Naive thymus-derived CD4-positive, alpha-beta T cell (primary cell): Measurements from ENCODE around the gene PSMD2. TPM values are rescaled to one million over a fixed set of nuclear protein-coding genes. Genes with fewer than 3 reads are reported as not detected.

ENCODE experiments used
- ATAC-seq: fragments of 150-1000 bp; cut with Tn5 transposase; 2 replicates; pipeline ENCODE4 v1.10.0; 2021; ENCODE audit warnings: mild to moderate bottlenecking, moderate library complexity
- CTCF ChIA-PET: fragments of 350-600 bp; sonication (Branson Sonifier 250); formaldehyde crosslinking; loops from one replicate; lab custom pipeline; 2021; ENCODE audit warnings: antibody characterized with exemption; lab: Charles Lee
- POLR2A ChIA-PET: fragments of 350-600 bp; sonication (Branson Sonifier 250); formaldehyde crosslinking; loops from one replicate; lab custom pipeline; 2021; ENCODE audit warnings: antibody characterized with exemption, inconsistent platforms; lab: Charles Lee
- DNase-seq, 9 donors: peaks; one replicate each; pipeline versions ENCODE4 v3.0.0 to v3.0.0-alpha.2; 2020 to 2022; ENCODE audit warnings: mixed read lengths in 1 of 9
- H3K27ac ChIP-seq: one replicate; pipeline ENCODE4 v1.7.0; 2013; ENCODE audit warnings: mild to moderate bottlenecking, low read depth, low read length, moderate library complexity
- H3K27me3 ChIP-seq, 2 donors: one replicate each; pipeline ENCODE4 v1.7.0; 2013; ENCODE audit warnings: low read length in 2 of 2, mild to moderate bottlenecking in 2 of 2, moderate library complexity in 2 of 2; ENCODE audit not compliant: control insufficient read depth in 2 of 2, insufficient read depth in 2 of 2
- H3K36me3 ChIP-seq, 3 experiments: 1 replicate in 2 of 3; 2 replicates in 1 of 3; pipeline ENCODE4 v1.7.0; 2013; ENCODE audit warnings: low read length in 3 of 3, mild to moderate bottlenecking in 3 of 3, moderate library complexity in 1 of 3; ENCODE audit not compliant: insufficient read depth in 3 of 3, control insufficient read depth in 2 of 3
- H3K4me1 ChIP-seq, 2 donors: one replicate each; pipeline ENCODE4 v1.7.0; 2013; ENCODE audit warnings: low read length in 2 of 2, mild to moderate bottlenecking in 2 of 2, moderate library complexity in 1 of 2; ENCODE audit not compliant: control insufficient read depth in 2 of 2, insufficient read depth in 2 of 2
- H3K4me3 ChIP-seq: 2 replicates; pipeline ENCODE4 v1.7.0; 2013; ENCODE audit warnings: mild to moderate bottlenecking, low read length
- H3K9me3 ChIP-seq, 3 experiments: 1 replicate in 2 of 3; 2 replicates in 1 of 3; pipeline ENCODE4 v1.7.0; 2013; ENCODE audit warnings: low read length in 3 of 3; ENCODE audit not compliant: control insufficient read depth in 2 of 3
- H3K27ac Mint-ChIP-seq, 9 donors: one replicate each; pipeline ENCODE4 v1.8.0; 2020 to 2022; ENCODE audit warnings: mixed read lengths in 9 of 9, mild to moderate bottlenecking in 8 of 9, moderate library complexity in 5 of 9, inconsistent platforms in 2 of 9
- H3K27me3 Mint-ChIP-seq, 5 donors: one replicate each; pipeline ENCODE4 v1.8.0; 2021 to 2022; ENCODE audit warnings: mixed read lengths in 5 of 5, mild to moderate bottlenecking in 1 of 5
- H3K36me3 Mint-ChIP-seq, 5 donors: one replicate each; pipeline ENCODE4 v1.8.0; 2020 to 2022; ENCODE audit warnings: mixed read lengths in 5 of 5, mild to moderate bottlenecking in 3 of 5, inconsistent platforms in 1 of 5
- H3K4me1 Mint-ChIP-seq, 7 donors: one replicate each; pipeline ENCODE4 v1.8.0; 2020 to 2022; ENCODE audit warnings: mixed read lengths in 7 of 7, mild to moderate bottlenecking in 3 of 7, inconsistent platforms in 1 of 7
- H3K4me3 Mint-ChIP-seq, 10 donors: one replicate each; pipeline ENCODE4 v1.8.0; 2020 to 2022; ENCODE audit warnings: mild to moderate bottlenecking in 10 of 10, mixed read lengths in 10 of 10, moderate library complexity in 6 of 10, inconsistent platforms in 2 of 10
- H3K9me3 Mint-ChIP-seq, 11 donors: one replicate each; pipeline ENCODE4 v1.8.0; 2020 to 2022; ENCODE audit warnings: mixed read lengths in 11 of 11, mild to moderate bottlenecking in 4 of 11, inconsistent platforms in 1 of 11, moderate library complexity in 1 of 11
- intact Hi-C, 2 donors: fragments of 100-400 bp; cut with micrococcal nuclease; formaldehyde crosslinking; loops; one replicate each; pipeline ENCODE4 v1.15.1; 2023
- polyA plus RNA-seq, 2 donors: library from polyadenylated mRNA; unstranded; fragments of 300-500 nt; fragmentation: Illumina TruSeq; gene quantifications; one replicate each; pipeline ENCODE4 v1.2.3, GENCODE V29; 2021
- total RNA-seq, 6 experiments: library from RNA in 5 of 6; stranded (reverse) in 5 of 6; gene quantifications; 1 replicate in 5 of 6; 2 replicates in 1 of 6; pipeline ENCODE4 v1.2.3 and lab custom pipeline; 2021 to 2026

PSMD2 gene
- total and polyA plus RNA-seq, 7 experiments from 2014 or later: 139 to 204 (median 150) TPM

DNA sequence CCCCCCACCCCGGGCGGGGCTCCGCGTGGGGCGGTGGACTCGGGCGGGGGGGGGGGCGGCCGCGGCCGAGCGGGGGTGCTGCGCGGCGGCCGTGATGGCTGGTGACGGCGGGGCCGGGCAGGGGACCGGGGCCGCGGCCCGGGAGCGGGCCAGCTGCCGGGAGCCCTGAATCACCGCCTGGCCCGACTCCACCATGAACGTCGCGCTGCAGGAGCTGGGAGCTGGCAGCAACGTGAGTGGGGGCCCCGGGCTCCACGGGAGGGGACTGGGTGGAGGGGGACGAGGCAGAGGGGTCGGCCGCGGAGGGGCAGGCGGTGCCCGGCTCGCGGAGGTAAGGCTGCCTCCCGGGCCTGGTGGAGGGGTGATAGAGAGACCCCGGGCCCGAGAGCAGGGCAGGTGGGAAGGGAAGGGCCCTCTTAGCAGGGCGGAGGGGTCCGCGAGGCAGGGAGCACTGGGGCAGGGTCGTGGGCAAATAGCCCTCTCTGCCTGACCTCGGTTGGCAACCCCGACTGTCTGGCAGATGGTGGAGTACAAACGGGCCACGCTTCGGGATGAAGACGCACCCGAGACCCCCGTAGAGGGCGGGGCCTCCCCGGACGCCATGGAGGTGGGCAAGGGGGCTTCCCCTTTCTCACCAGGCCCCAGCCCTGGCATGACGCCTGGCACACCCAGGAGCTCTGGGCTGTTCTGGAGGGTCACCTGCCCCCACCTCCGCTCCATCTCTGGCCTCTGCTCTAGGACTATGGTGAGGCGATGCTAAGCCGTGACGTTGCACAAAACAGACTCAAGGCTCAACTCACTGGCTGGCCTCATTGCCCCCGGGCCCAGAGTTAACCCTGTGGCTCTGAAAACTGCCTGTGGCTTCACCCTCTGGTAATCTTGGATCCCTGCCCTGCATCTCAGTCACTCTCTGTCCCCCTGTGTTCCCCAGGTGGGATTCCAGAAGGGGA is 22.8 kb upstream of the PSMD2 start, which contains the start of gene ECE2:
Gene ECE2, plus strand, starts transcription at position 62 of the 950 bp plus-strand sequence. Its CDS starts 132 bp downstream, at position 194.
- Mint-ChIP-seq H3K27ac (no peak within 1 kb of the TSS), H3K27me3 (peaks cover 38 to 68% (median 46%) of the 10 kb centered on the region in 5 donors), H3K9me3 (peaks cover 0 to 6% (median 0%) of the 10 kb centered on the region in 11 donors), H3K36me3 (no peaks in the 10 kb centered on the region), H3K4me1 (peaks cover 0 to 8% (median 3%) of the 10 kb centered on the region in 7 donors), H3K4me3 (peak within 1 kb of the TSS in 6 of 10 donors; percentile 2 to 69 (median 36))
- no peaks in the 10 kb centered on the region for H3K36me3 ChIP-seq
- H3K9me3 ChIP-seq: no peaks in the 10 kb centered on the region
- H3K27me3 ChIP-seq: peaks cover 0 to 3% of the 10 kb centered on the region in 2 donors
- H3K27ac ChIP-seq: no peak within 1 kb of the TSS
- CTCF ChIA-PET: no interaction called here
- DNase-seq: no peak
- H3K4me3 ChIP-seq: no peak within 1 kb of the TSS
- intact Hi-C loops: no loop called here
- ATAC-seq: no peak
- no peaks in the 10 kb centered on the region for H3K4me1 ChIP-seq
- POLR2A ChIA-PET: no interaction called here

DNA sequence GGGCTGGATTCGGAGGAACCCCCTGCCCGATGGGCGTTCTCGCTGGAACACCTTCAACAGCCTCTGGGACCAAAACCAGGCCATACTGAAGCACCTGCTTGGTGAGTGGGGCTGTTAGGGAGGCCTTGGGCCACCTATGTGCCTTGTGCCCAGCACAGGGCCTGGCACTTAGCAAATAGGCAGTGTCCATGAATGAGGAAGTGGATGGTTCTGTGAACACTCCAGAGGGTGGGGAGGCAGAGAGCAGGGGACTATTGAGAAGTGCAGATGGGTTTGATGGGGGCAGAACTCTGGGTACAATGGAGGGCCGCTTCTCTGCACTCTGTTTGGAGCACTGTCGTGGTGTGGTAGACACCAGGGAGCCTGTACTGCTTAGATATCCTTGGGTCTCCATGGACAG is 21.7 kb upstream of the PSMD2 start:
- peaks cover 0 to 2% (median 0%) of the 10 kb centered on the region in 11 donors for H3K9me3 Mint-ChIP-seq
- no peak overlapping the region for H3K27ac ChIP-seq

DNA sequence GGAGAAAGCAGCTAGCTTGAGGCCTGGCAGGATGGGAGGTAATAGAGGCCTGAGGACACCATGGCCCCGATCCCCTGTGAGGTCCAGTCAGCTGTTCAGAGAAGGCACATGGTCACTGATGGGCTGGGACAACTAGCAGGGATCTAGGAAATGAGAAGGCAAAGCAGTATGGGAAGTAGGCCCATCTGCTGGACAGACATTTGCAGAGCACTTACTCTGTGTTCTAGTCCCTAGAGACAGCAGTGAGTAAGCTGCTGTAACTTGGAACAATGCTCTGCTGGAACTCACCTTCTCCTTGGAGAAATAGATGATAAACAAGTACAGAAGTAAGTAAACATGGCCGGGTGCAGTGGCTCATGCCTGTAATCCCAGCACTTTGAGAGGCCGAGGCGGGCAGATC is 16.1 kb upstream of the PSMD2 start:
- intact Hi-C loops: no loop called here
- Mint-ChIP-seq H3K4me1 (no peaks in the 10 kb centered on the region), H3K27me3 (peaks cover 5 to 32% (median 18%) of the 10 kb centered on the region in 5 donors), H3K4me3 (no peak overlapping the region), H3K36me3 (no peaks in the 10 kb centered on the region), H3K9me3 (no peaks in the 10 kb centered on the region), H3K27ac (no peak overlapping the region)
- no peaks in the 10 kb centered on the region for H3K9me3 ChIP-seq
- POLR2A ChIA-PET: no interaction called here
- no peak overlapping the region for H3K4me3 ChIP-seq
- no peak for ATAC-seq
- H3K27ac ChIP-seq: no peak overlapping the region
- H3K36me3 ChIP-seq: no peaks in the 10 kb centered on the region
- DNase-seq: no peak
- H3K27me3 ChIP-seq: no peaks in the 10 kb centered on the region
- CTCF ChIA-PET: interaction anchor here (1.1 kb wide), 1 partner anchor 57 kb away, joined by 3 read pairs; no protein-coding TSS in a partner anchor
- H3K4me1 ChIP-seq: no peaks in the 10 kb centered on the region

More for the DNA sequence above, 21.7 kb upstream of the PSMD2 start:
- Histone ChIP-seq H3K27me3 (peaks cover 0 to 3% of the 10 kb centered on the region in 2 donors), H3K36me3 (no peaks in the 10 kb centered on the region), H3K4me3 (no peak overlapping the region), H3K4me1 (no peaks in the 10 kb centered on the region), H3K9me3 (no peaks in the 10 kb centered on the region)
- ATAC-seq (peak; percentile 24), DNase-seq (no peak)
- no peaks in the 10 kb centered on the region for H3K36me3 Mint-ChIP-seq
- peaks cover 34 to 57% (median 38%) of the 10 kb centered on the region in 5 donors for H3K27me3 Mint-ChIP-seq
- CTCF ChIA-PET: interaction anchor here (0.6 kb wide), 1 partner anchor 54 kb away, joined by 4 read pairs; no protein-coding TSS in a partner anchor
- intact Hi-C loops: no loop called here
- H3K4me1 Mint-ChIP-seq: peaks cover 0 to 8% (median 3%) of the 10 kb centered on the region in 7 donors
- POLR2A ChIA-PET: interaction anchor here (1.5 kb wide), 1 partner anchor 10 kb away, joined by 4 read pairs; no protein-coding TSS in a partner anchor
- H3K27ac Mint-ChIP-seq: no peak overlapping the region
- H3K4me3 Mint-ChIP-seq: peak overlapping the region in 1 of 10 donors; percentile 37

DNA sequence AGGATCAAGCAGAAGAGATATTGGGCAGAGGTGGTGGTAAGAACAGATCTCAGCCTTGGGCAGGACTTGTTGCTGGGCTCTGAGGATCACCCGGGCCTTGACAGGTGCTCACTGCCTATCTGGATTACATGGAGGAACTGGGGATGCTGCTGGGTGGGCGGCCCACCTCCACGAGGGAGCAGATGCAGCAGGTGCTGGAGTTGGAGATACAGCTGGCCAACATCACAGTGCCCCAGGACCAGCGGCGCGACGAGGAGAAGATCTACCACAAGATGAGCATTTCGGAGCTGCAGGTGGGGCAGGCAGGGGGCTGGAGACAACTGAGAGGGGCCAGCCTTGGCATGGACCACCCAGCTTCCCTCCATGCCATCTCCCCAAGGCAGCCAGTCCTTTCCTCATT is 15.4 kb upstream of the PSMD2 start:
- no peaks in the 10 kb centered on the region for H3K27me3 ChIP-seq
- no peak overlapping the region for H3K27ac Mint-ChIP-seq
- no peak overlapping the region for H3K4me3 Mint-ChIP-seq
- ChIA-PET POLR2A (no interaction called here), CTCF (interaction anchor here (1.1 kb wide), 1 partner anchor 58 kb away, joined by 3 read pairs; no protein-coding TSS in a partner anchor)
- H3K36me3 Mint-ChIP-seq: no peaks in the 10 kb centered on the region
- ATAC-seq: no peak
- H3K4me3 ChIP-seq: no peak overlapping the region
- H3K36me3 ChIP-seq: no peaks in the 10 kb centered on the region
- intact Hi-C loops: no loop called here
- no peaks in the 10 kb centered on the region for H3K9me3 ChIP-seq
- H3K4me1 Mint-ChIP-seq: no peaks in the 10 kb centered on the region
- H3K9me3 Mint-ChIP-seq: no peaks in the 10 kb centered on the region
- H3K27me3 Mint-ChIP-seq: peaks cover 9 to 32% (median 14%) of the 10 kb centered on the region in 5 donors
- H3K27ac ChIP-seq: no peak overlapping the region
- no peaks in the 10 kb centered on the region for H3K4me1 ChIP-seq
- DNase-seq: no peak

DNA sequence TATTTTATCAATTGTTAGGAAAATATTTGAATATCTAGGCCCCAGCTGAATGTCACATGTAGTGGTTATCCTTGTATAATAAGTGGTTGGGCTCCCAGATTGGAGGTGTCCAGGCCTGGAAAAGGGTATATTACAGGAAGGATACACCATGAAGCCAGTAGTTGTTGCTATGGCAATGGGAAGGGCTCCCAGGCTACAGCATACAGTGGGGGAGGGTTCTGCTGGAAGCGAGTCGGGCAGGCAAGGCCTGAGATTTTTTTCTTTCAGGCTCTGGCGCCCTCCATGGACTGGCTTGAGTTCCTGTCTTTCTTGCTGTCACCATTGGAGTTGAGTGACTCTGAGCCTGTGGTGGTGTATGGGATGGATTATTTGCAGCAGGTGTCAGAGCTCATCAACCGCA is 14.3 kb upstream of the PSMD2 start:
- Histone ChIP-seq H3K4me3 (no peak overlapping the region), H3K27ac (no peak overlapping the region), H3K36me3 (no peaks in the 10 kb centered on the region), H3K4me1 (no peaks in the 10 kb centered on the region), H3K27me3 (no peaks in the 10 kb centered on the region), H3K9me3 (no peaks in the 10 kb centered on the region)
- no peaks in the 10 kb centered on the region for H3K4me1 Mint-ChIP-seq
- ATAC-seq: peak; percentile 27
- peak in 1 of 9 donors; percentile 19 for DNase-seq
- H3K9me3 Mint-ChIP-seq: no peaks in the 10 kb centered on the region
- peaks cover 9 to 31% (median 14%) of the 10 kb centered on the region in 5 donors for H3K27me3 Mint-ChIP-seq
- intact Hi-C loops: no loop called here
- CTCF ChIA-PET: no interaction called here
- POLR2A ChIA-PET: no interaction called here
- H3K36me3 Mint-ChIP-seq: no peaks in the 10 kb centered on the region
- no peak overlapping the region for H3K27ac Mint-ChIP-seq
- no peak overlapping the region for H3K4me3 Mint-ChIP-seq

DNA sequence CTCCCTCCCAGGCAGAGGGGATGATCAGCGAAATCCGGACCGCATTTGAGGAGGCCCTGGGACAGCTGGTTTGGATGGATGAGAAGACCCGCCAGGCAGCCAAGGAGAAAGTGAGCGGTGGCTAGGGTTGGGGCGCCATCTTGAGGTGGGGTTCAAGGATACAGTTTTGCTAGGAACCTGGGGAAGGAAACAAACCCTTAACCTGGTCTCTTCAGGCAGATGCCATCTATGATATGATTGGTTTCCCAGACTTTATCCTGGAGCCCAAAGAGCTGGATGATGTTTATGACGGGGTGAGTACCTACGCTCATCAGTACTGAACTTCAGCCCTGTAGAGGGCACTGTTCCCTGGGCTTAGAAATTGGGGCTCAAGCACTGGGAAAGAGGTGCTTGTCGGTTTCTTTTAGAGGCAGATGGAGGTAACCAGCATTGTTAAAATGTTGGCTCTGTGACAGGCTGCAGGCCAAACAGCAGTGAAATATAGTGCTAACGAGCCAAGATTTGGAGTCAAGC is 9.6 kb upstream of the PSMD2 start:
- H3K27ac ChIP-seq: no peak overlapping the region
- intact Hi-C loops: loop anchor here (1.0 to 2.0 kb wide), 6 partner anchors 39 to 394 kb away; partner anchors contain the start of genes ALG3 (in 1 of the 2) and EEF1AKMT4 (in 1 of the 2)
- POLR2A ChIA-PET: no interaction called here
- no peaks in the 10 kb centered on the region for H3K4me1 Mint-ChIP-seq
- peak overlapping the region in 1 of 9 donors; percentile 34 for H3K27ac Mint-ChIP-seq
- H3K4me3 Mint-ChIP-seq: no peak overlapping the region
- no peaks in the 10 kb centered on the region for H3K36me3 Mint-ChIP-seq
- no peaks in the 10 kb centered on the region for H3K36me3 ChIP-seq
- H3K9me3 Mint-ChIP-seq: no peaks in the 10 kb centered on the region
- CTCF ChIA-PET: no interaction called here
- H3K4me3 ChIP-seq: no peak overlapping the region
- H3K9me3 ChIP-seq: no peaks in the 10 kb centered on the region
- no peaks in the 10 kb centered on the region for H3K4me1 ChIP-seq
- ATAC-seq (peak; percentile 67), DNase-seq (peak in 8 of 9 donors; percentile 18 to 71 (median 38))
- H3K27me3 Mint-ChIP-seq: peaks cover 9 to 28% (median 11%) of the 10 kb centered on the region in 5 donors
- no peaks in the 10 kb centered on the region for H3K27me3 ChIP-seq
